Adrenal gland (tissue), 12 donors: ENCODE data around the gene STARD9. TPM values are rescaled to one million over a fixed set of nuclear protein-coding genes. Genes with fewer than 3 reads are reported as not detected.
"Not testable (repeated sequence)": the region's sequence is repeated elsewhere in the genome, so short reads cannot be mapped to it uniquely, and the experiment has no call there.

ENCODE experiments used
- DNase-seq, 7 donors: peaks; one replicate each; pipeline ENCODE4 v3.0.0-alpha.2; 2019 to 2020
- H3K27ac ChIP-seq, 5 donors: fragments of 200-600 bp; sonication (generic) in 4 of 5; 1 replicate in 3 of 5; 2 replicates in 2 of 5; pipeline versions ENCODE4 v1.5.1 to v1.8.0; 2016 to 2020; ENCODE audit warnings: mild to moderate bottlenecking in 1 of 5
- H3K27me3 ChIP-seq: fragments of 200-600 bp; 2 replicates; pipeline ENCODE4 v1.8.0; 2021
- H3K36me3 ChIP-seq, 2 donors: fragments of 200-600 bp; replicated peaks in 1 of 2; 1 replicate in 1 of 2; 2 replicates in 1 of 2; pipeline versions ENCODE4 v1.5.1 to v1.8.0; 2018 to 2022
- H3K4me1 ChIP-seq, 2 donors: fragments of 200-600 bp; replicated peaks in 1 of 2; 1 replicate in 1 of 2; 2 replicates in 1 of 2; pipeline versions ENCODE4 v1.5.1 to v1.8.0; 2018 to 2021
- H3K4me3 ChIP-seq, 4 donors: fragments of 200-600 bp; sonication (generic) in 3 of 4; one replicate each; pipeline ENCODE4 v1.5.1; 2016 to 2018
- H3K9me3 ChIP-seq, 3 donors: fragments of 200-600 bp; sonication (generic) in 1 of 3; replicated peaks in 1 of 3; 1 replicate in 2 of 3; 2 replicates in 1 of 3; pipeline versions ENCODE4 v1.5.1 to v1.8.0; 2016 to 2021
- CTCF ChIP-seq, 6 experiments: fragments of 450-650 bp in 4 of 6; fragments of 200-600 bp in 2 of 6; sonication (generic) in 1 of 6; IDR thresholded peaks; 1 replicate in 5 of 6; 2 replicates in 1 of 6; pipeline versions ENCODE4 v1.5.1 to v1.8.0; 2016 to 2021; ENCODE audit warnings: antibody characterized with exemption in 6 of 6, mild to moderate bottlenecking in 2 of 6, moderate library complexity in 1 of 6
- POLR2A ChIP-seq, 2 donors: fragments of 450-650 bp; IDR thresholded peaks; one replicate each; pipeline ENCODE4 v1.6.1; 2017; ENCODE audit warnings: antibody characterized with exemption in 2 of 2, mild to moderate bottlenecking in 2 of 2, moderate library complexity in 1 of 2
- WGBS, 4 donors: extraction: QIAGEN DNeasy Blood & Tissue Kit in 2 of 4; methylation state at CpG; one replicate each; pipeline versions ENCODE4 v1.1.5 to v1.1.7; 2013 to 2017; 5-methylcytosine and 5-hydroxymethylcytosine counted together
- intact Hi-C, 2 donors: fragments of 100-400 bp; cut with DNase I; formaldehyde crosslinking; loops; one replicate each; pipeline versions ENCODE4 v1.14.1 to v1.15.0; 2022 to 2023
- polyA plus RNA-seq, 3 donors: library from polyadenylated mRNA; stranded (reverse); fragments of 200-250 nt in 2 of 3; fragments of 350-450 nt in 1 of 3; fragmentation: Illumina TruSeq in 1 of 3; extraction: RNeasy Lipid Tissue Mini Kit (QIAGEN cat#74804) in 1 of 3; gene quantifications; one replicate each; pipeline ENCODE4 v1.2.3, GENCODE V29; 2013 to 2014
- total RNA-seq, 9 donors: library from RNA; depleted of rRNA in 4 of 9; stranded (reverse); fragments of >200 nt in 4 of 9; fragments of 120-200 nt in 1 of 9; fragmentation: NEBNext Ultra II Directional in 1 of 9; extraction: Animal tissue kit (Norgen Biotek cat#: 25700) in 1 of 9; gene quantifications; one replicate each; pipeline versions ENCODE4 v1.1.0 to v1.2.4, GENCODE V29; 2013 to 2023
- donor health status: healthy with polysubstance abuse.
- donor health status: Bipolar disorder and iron deficiency.
- donor health status: DM: yes; HTN: yes; CAD: no.
- donor health status: DM: no; HTN: no; CAD: no.
- donor health status: DM: no; HTN: no; CAD: no.
- donor health status: DM: yes; HTN: yes; CAD: no.

STARD9 gene
- total and polyA plus RNA-seq, 12 donors, result 0.71 to 8.7 (median 3.5) TPM

- TF ChIP-seq POLR2A (IDR thresholded peaks at IDR 0.05) (no peak), CTCF (IDR thresholded peaks at IDR 0.05) (no peak)
- Histone ChIP-seq H3K4me3 (no peak overlapping the region), H3K27ac (no peak overlapping the region), H3K36me3 (no peaks in the 10 kb centered on the region), H3K4me1 (no peaks in the 10 kb centered on the region), H3K9me3 (no peaks in the 10 kb centered on the region), H3K27me3 (no peaks in the 10 kb centered on the region)
- intact Hi-C loops, result no loop called here
- WGBS, 4 donors, result 73 to 88% (median 82%) methylated on average over 5 of the region's 5 CpGs
- DNase-seq, result no peak
Measured at GRCh38 chr15:42594095-42594494, 18.7 kb downstream of the STARD9 start.

- Histone ChIP-seq H3K36me3 (no peaks in the 10 kb centered on the region), H3K27ac (no peak overlapping the region), H3K4me1 (no peaks in the 10 kb centered on the region), H3K27me3 (no peaks in the 10 kb centered on the region), H3K4me3 (no peak overlapping the region), H3K9me3 (no peaks in the 10 kb centered on the region)
- no peak for DNase-seq
- TF ChIP-seq POLR2A (IDR thresholded peaks at IDR 0.05) (no peak), CTCF (IDR thresholded peaks at IDR 0.05) (no peak)
- 63 to 72% (median 68%) methylated on average over 4 of the region's 4 CpGs for WGBS, 4 donors
- intact Hi-C loops, result no loop called here
Measured at GRCh38 chr15:42595626-42596240, 20.3 kb downstream of the STARD9 start.

- H3K4me3 ChIP-seq, H3K36me3 ChIP-seq, H3K27ac ChIP-seq, H3K27me3 ChIP-seq, H3K9me3 ChIP-seq, intact Hi-C loops, DNase-seq: not testable (repeated sequence)
- WGBS, 4 donors, result 94 to 97% (median 96%) methylated on average over 13 to 30 of the region's 30 CpGs
- H3K4me1 ChIP-seq, result peaks cover 0 to 14% of the 10 kb centered on the region in 2 donors
Measured at GRCh38 chr15:42601316-42601715, 25.9 kb downstream of the STARD9 start.

- no peaks in the 10 kb centered on the region for H3K27me3 ChIP-seq
- intact Hi-C loops, result no loop called here
- 80 to 89% (median 82%) methylated on average over 3 of the region's 3 CpGs for WGBS, 4 donors
- peaks cover 0 to 14% of the 10 kb centered on the region in 2 donors for H3K4me1 ChIP-seq
- no peak for DNase-seq
- H3K9me3 ChIP-seq, result no peaks in the 10 kb centered on the region
- H3K27ac ChIP-seq, result no peak overlapping the region
- H3K36me3 ChIP-seq, result no peaks in the 10 kb centered on the region
- TF ChIP-seq CTCF (IDR thresholded peaks at IDR 0.05), result no peak
- TF ChIP-seq POLR2A (IDR thresholded peaks at IDR 0.05), result no peak
- H3K4me3 ChIP-seq, result no peak overlapping the region
Measured at GRCh38 chr15:42602501-42602900, 27.1 kb downstream of the STARD9 start.

- intact Hi-C loops, result no loop called here
- TF ChIP-seq POLR2A (IDR thresholded peaks at IDR 0.05) (no peak), CTCF (IDR thresholded peaks at IDR 0.05) (no peak)
- peaks cover 0 to 25% of the 10 kb centered on the region in 2 donors for H3K4me1 ChIP-seq
- H3K9me3 ChIP-seq, result no peaks in the 10 kb centered on the region
- no peaks in the 10 kb centered on the region for H3K27me3 ChIP-seq
- H3K27ac ChIP-seq, result no peak overlapping the region
- DNase-seq, result no peak
- H3K4me3 ChIP-seq, result no peak overlapping the region
- WGBS, 4 donors, result 85 to 98% (median 91%) methylated on average over 2 of the region's 2 CpGs
- no peaks in the 10 kb centered on the region for H3K36me3 ChIP-seq
Measured at GRCh38 chr15:42603978-42604377, 28.6 kb downstream of the STARD9 start.
